ENCODE results near the gene PPP1R13L.
"Not testable (repeated sequence)": the region's sequence is repeated elsewhere in the genome, so short reads cannot be mapped to it uniquely, and the experiment has no call there.

The PPP1R13L gene

GRCh38 chr19:45404557-45405434 is at the start of gene PPP1R13L:
TSS of gene PPP1R13L (minus strand) at chr19:45405069. CDS start at chr19:45398318, 6,751 bp downstream.
- DNase-seq = peak; percentile 78

- no peak for DNase-seq
Observed at GRCh38 chr19:45451850-45452387, 47.0 kb upstream of the PPP1R13L start.

- DNase-seq = peak; percentile 68
Observed at GRCh38 chr19:45451131-45451849, 46.4 kb upstream of the PPP1R13L start.

GRCh38 chr19:45450012-45450333 is 45.1 kb upstream of the PPP1R13L start:
- peak; percentile 69 for DNase-seq

- DNase-seq = no peak
Observed at GRCh38 chr19:45448887-45449299, 44.0 kb upstream of the PPP1R13L start.

- no peak for DNase-seq
Observed at GRCh38 chr19:45448425-45448756, 43.5 kb upstream of the PPP1R13L start.

- DNase-seq = no peak
Observed at GRCh38 chr19:45446944-45447343, 42.1 kb upstream of the PPP1R13L start.

- peak; percentile 51 for DNase-seq
Observed at GRCh38 chr19:45446295-45446694, 41.4 kb upstream of the PPP1R13L start.

- no peak for DNase-seq
Observed at GRCh38 chr19:45445139-45445538, 40.3 kb upstream of the PPP1R13L start.

- DNase-seq = peak; percentile 86
Observed at GRCh38 chr19:45444318-45445041, 39.6 kb upstream of the PPP1R13L start.

- peak; percentile 56 for DNase-seq
Observed at GRCh38 chr19:45443462-45444317, 38.8 kb upstream of the PPP1R13L start.

- no peak for DNase-seq
Observed at GRCh38 chr19:45442778-45443461, 38.1 kb upstream of the PPP1R13L start.

GRCh38 chr19:45442408-45442777 is 37.5 kb upstream of the PPP1R13L start:
- no peak for DNase-seq

GRCh38 chr19:45440873-45441654 is 36.2 kb upstream of the PPP1R13L start:
- no peak for DNase-seq

GRCh38 chr19:45440259-45440638 is 35.4 kb upstream of the PPP1R13L start:
- DNase-seq = no peak

GRCh38 chr19:45439569-45440258 is 34.8 kb upstream of the PPP1R13L start:
- peak; percentile 86 for DNase-seq

GRCh38 chr19:45439190-45439568 is 34.3 kb upstream of the PPP1R13L start:
- DNase-seq = no peak

- no peak for DNase-seq
Observed at GRCh38 chr19:45437328-45437727, 32.5 kb upstream of the PPP1R13L start.

- DNase-seq = not testable (repeated sequence)
Observed at GRCh38 chr19:45432543-45432942, 27.7 kb upstream of the PPP1R13L start.

GRCh38 chr19:45431008-45431407 is 26.1 kb upstream of the PPP1R13L start:
- not testable (repeated sequence) for DNase-seq
